ENCODE measurements around the gene ETDC.
"Not testable (repeated sequence)": the region's sequence is repeated elsewhere in the genome, so short reads cannot be mapped to it uniquely, and the experiment has no call there.

Gene ETDC

DNA sequence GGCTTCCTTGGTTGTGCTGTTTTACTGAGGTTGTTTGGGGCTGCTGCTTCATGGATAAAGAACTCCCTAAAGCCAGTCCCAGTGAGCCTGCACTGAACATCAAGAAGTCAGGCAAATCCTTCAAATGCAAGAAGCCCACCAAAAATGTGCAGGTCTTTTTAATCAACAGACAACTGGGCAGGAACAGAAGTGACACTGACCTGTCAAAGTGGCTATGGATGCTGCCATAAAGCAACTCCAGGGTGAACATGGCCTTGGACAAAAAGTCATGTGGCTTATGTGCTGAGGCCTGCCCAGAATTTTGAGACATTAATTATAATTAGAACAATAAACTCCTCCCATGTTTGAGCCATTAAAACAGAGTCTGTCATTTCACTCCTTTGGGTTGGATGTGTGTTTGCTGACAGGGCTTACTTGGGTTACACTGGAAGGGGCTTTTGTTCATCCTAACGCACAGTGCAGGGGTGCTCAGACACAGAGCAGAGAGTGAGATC lies at the start of gene ETDC:
TSS of gene ETDC (plus strand) at position 51 of the 494 bp plus-strand sequence. CDS start at position 51, 0 bp downstream.
- Histone ChIP-seq H3K27me3 (ENCODE audit: control insufficient read depth in 1 of 2, insufficient read depth in 2 of 2, low read length in 2 of 2) (no peaks in the 10 kb centered on the region), H3K4me1 (ENCODE audit: insufficient read depth, low read length) (no peaks in the 10 kb centered on the region), H3K27ac (ENCODE audit: low read depth, low read length) (no peak within 1 kb of the TSS), H3K4me3 (ENCODE audit: low read depth in 1 of 2, low read length in 2 of 2) (no peak within 1 kb of the TSS), H3K36me3 (ENCODE audit: insufficient read depth, low read length) (no peaks in the 10 kb centered on the region), H3K9ac (ENCODE audit: low read length) (no peak within 1 kb of the TSS), H3K9me3 (ENCODE audit: low read length) (no peaks in the 10 kb centered on the region)

DNA sequence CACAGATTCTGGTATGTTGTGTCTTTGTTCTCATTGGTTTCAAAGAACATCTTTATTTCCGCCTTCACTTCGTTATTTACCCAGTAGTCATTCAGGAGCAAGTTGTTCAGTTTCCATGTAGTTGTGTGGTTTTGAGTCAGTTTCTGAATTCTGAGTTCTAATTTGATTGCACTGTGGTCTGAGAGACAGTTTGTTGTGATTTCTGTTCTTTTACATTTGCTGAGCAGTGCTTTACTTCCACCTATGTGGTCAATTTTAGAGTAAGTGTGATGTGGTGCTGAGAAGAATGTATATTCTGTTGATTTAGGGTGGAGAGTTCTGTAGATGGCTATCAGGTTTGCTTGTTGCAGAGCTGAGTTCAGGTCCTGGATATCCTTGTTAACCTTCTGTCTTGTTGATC lies 48.3 kb upstream of the ETDC start:
- H3K4me1 ChIP-seq (ENCODE audit: insufficient read depth, low read length); H3K9me3 ChIP-seq (ENCODE audit: low read length); H3K36me3 ChIP-seq (ENCODE audit: insufficient read depth, low read length); H3K27me3 ChIP-seq (ENCODE audit: control insufficient read depth in 1 of 2, insufficient read depth in 2 of 2, low read length in 2 of 2); H3K9ac ChIP-seq (ENCODE audit: low read length); H3K27ac ChIP-seq (ENCODE audit: low read depth, low read length); H3K4me3 ChIP-seq (ENCODE audit: low read depth in 1 of 2, low read length in 2 of 2): not testable (repeated sequence)

DNA sequence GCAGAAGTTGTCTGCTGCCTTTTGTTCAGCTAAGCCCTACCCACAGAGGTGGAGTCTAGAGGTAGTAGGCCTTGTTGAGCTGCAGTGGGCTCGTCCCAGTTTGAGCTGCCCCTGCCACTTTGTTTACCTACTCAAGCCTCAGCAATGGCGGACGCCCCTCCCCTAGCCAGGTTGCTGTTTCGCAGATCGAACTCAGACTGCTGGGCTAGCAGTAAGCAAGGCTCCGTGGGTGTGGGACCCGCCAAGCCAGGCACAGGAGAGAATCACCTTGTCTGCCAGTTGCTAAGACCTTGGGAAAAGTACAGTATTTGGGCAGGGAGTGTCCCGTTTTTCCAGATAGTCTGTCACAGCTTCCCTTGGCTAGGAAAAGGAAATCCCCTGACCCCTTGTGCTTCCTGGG lies 45.9 kb upstream of the ETDC start:
- H3K27me3 ChIP-seq (ENCODE audit: control insufficient read depth in 1 of 2, insufficient read depth in 2 of 2, low read length in 2 of 2); H3K9me3 ChIP-seq (ENCODE audit: low read length); H3K27ac ChIP-seq (ENCODE audit: low read depth, low read length); H3K4me1 ChIP-seq (ENCODE audit: insufficient read depth, low read length); H3K4me3 ChIP-seq (ENCODE audit: low read depth in 1 of 2, low read length in 2 of 2); H3K9ac ChIP-seq (ENCODE audit: low read length); H3K36me3 ChIP-seq (ENCODE audit: insufficient read depth, low read length): not testable (repeated sequence)

- Histone ChIP-seq H3K27ac (ENCODE audit: low read depth, low read length) (no peak overlapping the region), H3K9me3 (ENCODE audit: low read length) (no peaks in the 10 kb centered on the region), H3K36me3 (ENCODE audit: insufficient read depth, low read length) (no peaks in the 10 kb centered on the region), H3K9ac (ENCODE audit: low read length) (no peak overlapping the region), H3K4me1 (ENCODE audit: insufficient read depth, low read length) (no peaks in the 10 kb centered on the region), H3K27me3 (ENCODE audit: control insufficient read depth in 1 of 2, insufficient read depth in 2 of 2, low read length in 2 of 2) (no peaks in the 10 kb centered on the region), H3K4me3 (ENCODE audit: low read depth in 1 of 2, low read length in 2 of 2) (no peak overlapping the region)
Measured at GRCh38 chrX:135264206-135264605, 45.1 kb upstream of the ETDC start.

GRCh38 chrX:135273162-135273561 lies 36.1 kb upstream of the ETDC start:
- H3K27ac ChIP-seq (ENCODE audit: low read depth, low read length): no peak overlapping the region

DNA sequence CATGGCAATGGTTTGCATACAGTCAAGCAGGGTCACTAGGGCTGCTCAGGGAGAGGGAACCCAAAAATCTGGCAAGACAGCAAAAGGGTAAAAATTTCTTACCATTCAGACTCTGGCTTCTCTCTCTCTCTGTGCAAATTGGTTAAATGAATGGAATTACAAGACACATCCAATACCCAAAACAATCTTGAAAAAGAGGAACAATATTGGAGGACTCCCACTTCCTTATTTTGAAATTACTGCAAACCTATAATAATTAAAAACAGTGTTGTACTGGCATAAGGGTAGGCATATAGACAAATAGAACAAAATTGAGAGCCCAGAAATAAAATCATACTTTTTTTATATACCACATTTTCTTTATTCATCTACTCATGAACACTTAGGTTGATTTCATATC lies 33.3 kb upstream of the ETDC start:
- Histone ChIP-seq H3K4me3 (ENCODE audit: low read depth in 1 of 2, low read length in 2 of 2) (no peak overlapping the region), H3K9ac (ENCODE audit: low read length) (no peak overlapping the region), H3K36me3 (ENCODE audit: insufficient read depth, low read length) (no peaks in the 10 kb centered on the region), H3K9me3 (ENCODE audit: low read length) (no peaks in the 10 kb centered on the region), H3K27me3 (ENCODE audit: control insufficient read depth in 1 of 2, insufficient read depth in 2 of 2, low read length in 2 of 2) (no peaks in the 10 kb centered on the region), H3K27ac (ENCODE audit: low read depth, low read length) (no peak overlapping the region), H3K4me1 (ENCODE audit: insufficient read depth, low read length) (no peaks in the 10 kb centered on the region)

More at GRCh38 chrX:135273162-135273561, 36.1 kb upstream of the ETDC start:
- Histone ChIP-seq H3K9ac (ENCODE audit: low read length) (no peak overlapping the region), H3K4me1 (ENCODE audit: insufficient read depth, low read length) (no peaks in the 10 kb centered on the region), H3K36me3 (ENCODE audit: insufficient read depth, low read length) (no peaks in the 10 kb centered on the region), H3K9me3 (ENCODE audit: low read length) (no peaks in the 10 kb centered on the region), H3K4me3 (ENCODE audit: low read depth in 1 of 2, low read length in 2 of 2) (no peak overlapping the region), H3K27me3 (ENCODE audit: control insufficient read depth in 1 of 2, insufficient read depth in 2 of 2, low read length in 2 of 2) (no peaks in the 10 kb centered on the region)

- H3K4me3 ChIP-seq (ENCODE audit: low read depth in 1 of 2, low read length in 2 of 2): no peak overlapping the region
- H3K36me3 ChIP-seq (ENCODE audit: insufficient read depth, low read length): no peaks in the 10 kb centered on the region
- H3K27ac ChIP-seq (ENCODE audit: low read depth, low read length): no peak overlapping the region
- no peak overlapping the region for H3K9ac ChIP-seq (ENCODE audit: low read length)
- H3K4me1 ChIP-seq (ENCODE audit: insufficient read depth, low read length): no peaks in the 10 kb centered on the region
- peaks cover 36% of the 10 kb centered on the region for H3K9me3 ChIP-seq (ENCODE audit: low read length)
- no peaks in the 10 kb centered on the region for H3K27me3 ChIP-seq (ENCODE audit: control insufficient read depth in 1 of 2, insufficient read depth in 2 of 2, low read length in 2 of 2)
Measured at GRCh38 chrX:135287266-135287823, 21.9 kb upstream of the ETDC start.

DNA sequence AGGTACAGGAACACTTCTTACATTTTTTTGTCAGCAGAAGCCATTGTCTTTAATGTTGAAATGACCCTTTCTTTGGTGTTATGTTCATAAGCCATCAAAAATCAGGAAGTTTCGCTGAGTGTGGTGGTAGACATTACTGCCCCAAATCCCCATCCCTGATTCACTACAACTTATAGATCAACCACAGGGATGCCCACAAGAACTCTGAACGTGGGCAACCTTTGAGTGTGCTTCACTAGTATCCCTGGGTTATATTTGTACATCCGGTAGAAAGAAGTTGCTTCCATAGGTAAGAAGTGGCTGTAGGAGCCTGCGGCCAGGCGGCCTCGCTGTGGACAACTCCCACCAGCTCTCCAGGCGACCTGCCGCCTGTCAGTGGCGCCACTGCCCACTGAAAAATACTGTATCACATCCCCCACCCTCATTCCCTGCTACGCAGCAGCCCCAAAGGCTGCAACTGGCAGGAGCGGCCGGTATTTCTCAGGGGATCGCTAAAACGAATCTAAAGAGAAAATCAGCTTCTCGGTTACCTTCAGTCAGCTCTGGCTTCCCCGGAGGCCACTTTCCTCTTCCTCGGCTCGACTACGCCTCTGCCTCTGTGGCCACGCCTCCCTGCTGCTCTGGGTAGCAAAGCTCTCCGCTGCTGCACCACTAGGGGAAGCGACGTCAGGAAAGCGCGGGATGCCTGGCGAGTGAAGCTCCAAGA lies 13.9 kb upstream of the ETDC start:
- Histone ChIP-seq H3K27me3 (ENCODE audit: control insufficient read depth in 1 of 2, insufficient read depth in 2 of 2, low read length in 2 of 2) (no peaks in the 10 kb centered on the region), H3K4me3 (ENCODE audit: low read depth in 1 of 2, low read length in 2 of 2) (peak overlapping the region in 1 of 2 donors; percentile 26), H3K9ac (ENCODE audit: low read length) (no peak overlapping the region), H3K9me3 (ENCODE audit: low read length) (no peaks in the 10 kb centered on the region), H3K27ac (ENCODE audit: low read depth, low read length) (no peak overlapping the region), H3K36me3 (ENCODE audit: insufficient read depth, low read length) (no peaks in the 10 kb centered on the region), H3K4me1 (ENCODE audit: insufficient read depth, low read length) (no peaks in the 10 kb centered on the region)

GRCh38 chrX:135295944-135296305 lies 13.4 kb upstream of the ETDC start:
- Histone ChIP-seq H3K27ac (ENCODE audit: low read depth, low read length) (no peak overlapping the region), H3K4me3 (ENCODE audit: low read depth in 1 of 2, low read length in 2 of 2) (peak overlapping the region in 1 of 2 donors; percentile 26)

DNA sequence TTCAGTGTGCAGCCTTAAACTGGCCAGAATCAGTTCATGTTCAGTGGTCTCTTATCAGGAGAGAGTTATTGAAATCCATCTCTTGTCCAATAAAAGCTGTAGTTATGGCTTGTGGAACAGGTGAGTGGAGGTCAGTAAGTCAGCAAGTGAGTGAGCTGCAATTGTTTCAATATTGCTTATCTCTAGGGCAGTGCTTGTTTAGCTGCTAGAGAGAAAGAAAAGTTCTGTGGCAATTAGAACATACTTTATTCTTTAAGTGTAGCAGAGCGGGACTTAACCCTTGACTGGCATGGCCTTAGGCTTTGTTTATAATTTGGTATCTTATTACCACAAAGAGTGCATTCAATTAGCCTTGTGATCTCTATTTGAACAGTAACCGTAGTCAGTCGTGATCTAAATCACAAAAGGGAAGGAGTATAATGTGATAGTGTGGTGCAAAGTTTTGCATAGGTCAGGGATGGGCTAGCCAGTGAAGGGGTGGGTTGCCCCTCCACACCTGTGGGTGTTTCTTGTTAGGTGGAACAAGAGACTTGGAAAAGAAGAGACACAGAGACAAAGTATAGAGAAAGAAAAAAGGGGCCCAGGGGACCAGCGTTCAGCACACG lies 6.9 kb upstream of the ETDC start:
- Histone ChIP-seq H3K36me3 (ENCODE audit: insufficient read depth, low read length) (no peaks in the 10 kb centered on the region), H3K9me3 (ENCODE audit: low read length) (no peaks in the 10 kb centered on the region), H3K9ac (ENCODE audit: low read length) (no peak overlapping the region), H3K27me3 (ENCODE audit: control insufficient read depth in 1 of 2, insufficient read depth in 2 of 2, low read length in 2 of 2) (no peaks in the 10 kb centered on the region), H3K4me3 (ENCODE audit: low read depth in 1 of 2, low read length in 2 of 2) (no peak overlapping the region), H3K27ac (ENCODE audit: low read depth, low read length) (no peak overlapping the region), H3K4me1 (ENCODE audit: insufficient read depth, low read length) (no peaks in the 10 kb centered on the region)

More at GRCh38 chrX:135295944-135296305, 13.4 kb upstream of the ETDC start:
- Histone ChIP-seq H3K4me1 (ENCODE audit: insufficient read depth, low read length) (no peaks in the 10 kb centered on the region), H3K36me3 (ENCODE audit: insufficient read depth, low read length) (no peaks in the 10 kb centered on the region), H3K9ac (ENCODE audit: low read length) (no peak overlapping the region), H3K27me3 (ENCODE audit: control insufficient read depth in 1 of 2, insufficient read depth in 2 of 2, low read length in 2 of 2) (no peaks in the 10 kb centered on the region), H3K9me3 (ENCODE audit: low read length) (no peaks in the 10 kb centered on the region)

DNA sequence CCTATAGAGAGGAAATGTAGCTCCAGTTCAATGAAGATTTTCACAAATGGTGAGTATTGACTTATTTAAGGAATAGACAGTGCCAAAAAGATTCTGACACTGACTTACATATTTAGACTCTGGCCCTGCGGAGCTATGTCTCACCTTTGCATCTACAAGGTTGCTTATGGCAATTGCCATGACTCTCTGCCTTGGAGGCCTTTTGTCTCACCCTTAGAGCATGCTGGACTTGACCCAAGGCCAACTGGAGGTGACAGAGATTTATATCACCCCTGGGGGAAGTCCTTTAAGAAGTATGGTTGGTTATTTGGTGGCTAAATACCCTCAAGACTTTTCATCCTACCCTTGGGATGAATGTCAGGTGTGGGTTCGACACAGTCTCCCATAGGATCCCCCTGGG lies 4.5 kb upstream of the ETDC start:
- Histone ChIP-seq H3K9ac (ENCODE audit: low read length) (no peak overlapping the region), H3K9me3 (ENCODE audit: low read length) (no peaks in the 10 kb centered on the region), H3K36me3 (ENCODE audit: insufficient read depth, low read length) (no peaks in the 10 kb centered on the region), H3K27me3 (ENCODE audit: control insufficient read depth in 1 of 2, insufficient read depth in 2 of 2, low read length in 2 of 2) (no peaks in the 10 kb centered on the region), H3K27ac (ENCODE audit: low read depth, low read length) (no peak overlapping the region), H3K4me3 (ENCODE audit: low read depth in 1 of 2, low read length in 2 of 2) (no peak overlapping the region), H3K4me1 (ENCODE audit: insufficient read depth, low read length) (no peaks in the 10 kb centered on the region)
